ENCODE data around the gene SFTPA2. TPM values are rescaled to one million over a fixed set of nuclear protein-coding genes. Genes with fewer than 3 reads are reported as not detected.

Gene SFTPA2
- total and polyA plus RNA-seq, 2 of the 4 experiments (the other 2 are of a cell fraction), result not detected

GRCh38 chr10:79552143-79552542 is 8.1 kb downstream of the SFTPA2 start:
- H4K8ac ChIP-seq (ENCODE audit: low read depth in 2 of 2, low read length in 2 of 2), result no peak overlapping the region
- TF ChIP-seq CHD1 (IDR thresholded peaks at IDR 0.05; ENCODE audit: low read depth, low read length) (no peak), MAFK (IDR thresholded peaks at IDR 0.05; ENCODE audit: low read depth, low read length) (no peak), ELK1 (IDR thresholded peaks at IDR 0.05; ENCODE audit: borderline replicate concordance, low read depth, low read length) (no peak), NFE2L2 (IDR thresholded peaks at IDR 0.05; ENCODE audit: low read depth, low read length) (no peak), CEBPB (IDR thresholded peaks at IDR 0.05; ENCODE audit: low read depth, low read length) (no peak), MAZ (IDR thresholded peaks at IDR 0.05; ENCODE audit: borderline replicate concordance, low read depth, low read length) (no peak), FOS (IDR thresholded peaks at IDR 0.05; ENCODE audit: low read depth, low read length) (no peak), RFX5 (IDR thresholded peaks at IDR 0.05; ENCODE audit: low read depth, low read length) (no peak), SMC3 (IDR thresholded peaks at IDR 0.05; ENCODE audit: low read depth, low read length) (no peak), POLR2A (IDR thresholded peaks at IDR 0.05; ENCODE audit: low read depth, low read length) (no peak), CTCF (conservative IDR thresholded peaks at IDR 0.05; ENCODE audit: low read depth, low read length) (no peak), BHLHE40 (IDR thresholded peaks at IDR 0.05; ENCODE audit: low read depth, low read length) (no peak), MXI1 (IDR thresholded peaks at IDR 0.05; ENCODE audit: borderline replicate concordance, low read depth, low read length) (no peak), USF2 (IDR thresholded peaks at IDR 0.05; ENCODE audit: low read depth, low read length) (no peak), RCOR1 (IDR thresholded peaks at IDR 0.05; ENCODE audit: insufficient replicate concordance, low read length) (no peak), RAD21 (IDR thresholded peaks at IDR 0.05; ENCODE audit: low read length) (no peak)
- H3K23ac ChIP-seq (ENCODE audit: low read depth, low read length), result no peak overlapping the region
- no peak overlapping the region for H3K14ac ChIP-seq (replicated peaks; ENCODE audit: low read depth, low read length)
- no TSS peak for BruUV-seq (replicated peaks)
- H2AK5ac ChIP-seq (ENCODE audit: low read depth, low read length), result no peak overlapping the region
- no peaks in the 10 kb centered on the region for H3K9me3 ChIP-seq (ENCODE audit: control insufficient read depth, insufficient read depth, low read length)
- no peak overlapping the region for H3K4ac ChIP-seq (ENCODE audit: low read depth, low read length)
- no peak overlapping the region for H2BK120ac ChIP-seq (ENCODE audit: low read depth, low read length)
- H3K79me1 ChIP-seq (ENCODE audit: low read depth in 1 of 2, low read length in 2 of 2), result no peaks in the 10 kb centered on the region
- H3K4me3 ChIP-seq (ENCODE audit: insufficient read depth, low read depth, low read length), result no peak overlapping the region
- no peaks in the 10 kb centered on the region for H3K4me1 ChIP-seq (ENCODE audit: control insufficient read depth, insufficient read depth, low read length)
- ATAC-seq (ENCODE audit: low read depth) (no peak), DNase-seq (no peak)
- no peak overlapping the region for H4K91ac ChIP-seq (ENCODE audit: insufficient read depth, low read depth, low read length)
- H3K18ac ChIP-seq (ENCODE audit: low read depth, low read length), result no peak overlapping the region
- H3K9me1 ChIP-seq (ENCODE audit: insufficient read depth, low read length), result no peaks in the 10 kb centered on the region
- WGBS, 2 experiments (ENCODE audit: extremely low coverage in 2 of 2, insufficient read length in 1 of 2), result no CpG with 5 or more reads among the region's 2 CpGs
- H2BK5ac ChIP-seq (ENCODE audit: low read depth, low read length, poor library complexity, severe bottlenecking), result no peak overlapping the region
- H3K4me2 ChIP-seq (ENCODE audit: low read depth, low read length), result no peak overlapping the region
- no peak overlapping the region for H3K27ac ChIP-seq (ENCODE audit: insufficient read depth, low read length)
- no peak overlapping the region for H2AK9ac ChIP-seq (replicated peaks; ENCODE audit: low read depth, low read length, poor library complexity)
- no peak overlapping the region for H2BK15ac ChIP-seq (ENCODE audit: low read depth, low read length)
- H2BK20ac ChIP-seq (ENCODE audit: low read depth, low read length), result no peak overlapping the region
- H2AFZ ChIP-seq (replicated peaks; ENCODE audit: low read length, poor library complexity), result no peak overlapping the region
- no peak overlapping the region for H3K56ac ChIP-seq (ENCODE audit: extremely low read depth, insufficient read depth, low read length)
- intact Hi-C loops (cut with micrococcal nuclease) (no loop called here), dilution Hi-C loops (cut with HindIII; ENCODE audit: low sequenced_read_pairs, unreplicated experiment) (no loop called here), in situ Hi-C loops (cut with MboI; ENCODE audit: low sequenced_read_pairs) (loop anchor here (25.0 kb wide), 1 partner anchor 710 kb away; no protein-coding TSS in a partner anchor)
- peaks cover 49% of the 10 kb centered on the region for H3K27me3 ChIP-seq (ENCODE audit: control insufficient read depth, insufficient read depth, low read length)
- H4K20me1 ChIP-seq (ENCODE audit: insufficient read depth, low read length), result no peaks in the 10 kb centered on the region; the same call in 1 of the 2 replicates
- H3K36me3 ChIP-seq (ENCODE audit: control insufficient read depth, insufficient read depth, low read length), result no peaks in the 10 kb centered on the region
- H3K9ac ChIP-seq (ENCODE audit: low read depth, low read length), result no peak overlapping the region
- H4K5ac ChIP-seq (ENCODE audit: low read depth, low read length), result no peak overlapping the region
- CTCF ChIA-PET, result no interaction called here
- POLR2A ChIA-PET (ENCODE audit: unreplicated experiment), result no interaction called here
